HEK293T (cell line): Measurements from ENCODE around the gene WDR90.

Experiments
- BHLHE40 ChIP-seq: fragments of 450-650 bp; IDR thresholded peaks from 2 replicates; pipeline ENCODE4 v1.6.1; 2016; ENCODE audit warnings: mild to moderate bottlenecking, moderate library complexity, borderline replicate concordance
- CTBP1 ChIP-seq: fragments of 450-650 bp; IDR thresholded peaks from 2 replicates; pipeline ENCODE4 v1.6.1; 2016; ENCODE audit warnings: borderline replicate concordance
- FOXA1 ChIP-seq: fragments of 450-650 bp; IDR thresholded peaks from 2 replicates; pipeline ENCODE4 v1.6.1; 2016; ENCODE audit warnings: mild to moderate bottlenecking
- FOXK2 ChIP-seq: fragments of 450-650 bp; IDR thresholded peaks from 2 replicates; pipeline ENCODE4 v1.6.1; 2016; ENCODE audit warnings: mild to moderate bottlenecking
- FOXM1 ChIP-seq: fragments of 450-650 bp; IDR thresholded peaks from 2 replicates; pipeline ENCODE4 v1.6.1; 2017; ENCODE audit warnings: mild to moderate bottlenecking, borderline replicate concordance
- L3MBTL2 ChIP-seq: fragments of 450-650 bp; conservative IDR thresholded peaks from 2 replicates; pipeline ENCODE4 v1.6.1; 2016; ENCODE audit warnings: mild to moderate bottlenecking
- NFRKB ChIP-seq: fragments of 450-650 bp; IDR thresholded peaks from 2 replicates; pipeline ENCODE4 v1.6.1; 2016; ENCODE audit warnings: mild to moderate bottlenecking, moderate library complexity
- SP1 ChIP-seq: fragments of 450-650 bp; IDR thresholded peaks from 2 replicates; pipeline ENCODE4 v1.6.1; 2017
- SUZ12 ChIP-seq: fragments of 450-650 bp; IDR thresholded peaks from 2 replicates; pipeline ENCODE4 v1.6.1; 2016; ENCODE audit warnings: mild to moderate bottlenecking
- TARDBP ChIP-seq: fragments of 450-650 bp; IDR thresholded peaks from 2 replicates; pipeline ENCODE4 v1.6.1; 2016
- ZNF384 ChIP-seq: fragments of 450-650 bp; IDR thresholded peaks from 2 replicates; pipeline ENCODE4 v1.6.1; 2016

DNA sequence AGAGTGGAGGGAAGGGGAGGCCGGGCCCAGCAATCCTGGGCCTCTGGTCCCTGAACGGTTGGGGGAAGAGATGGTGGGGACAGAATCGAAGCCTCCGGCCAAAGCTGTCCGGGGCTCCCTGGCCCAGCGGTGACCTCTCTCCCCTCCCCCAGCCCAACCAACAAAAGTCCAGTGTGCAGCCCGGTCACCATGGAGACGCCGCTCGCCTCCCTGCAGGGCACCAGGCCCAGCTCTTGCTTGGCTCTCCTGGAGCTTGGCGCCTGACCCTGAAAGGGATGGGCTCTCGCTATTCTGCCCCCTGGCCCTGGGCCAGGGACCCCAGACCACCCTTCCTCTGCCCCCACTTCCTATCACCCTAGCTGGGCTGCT is 67.0 kb downstream of the WDR90 start:
- TF ChIP-seq TARDBP (no peak), SUZ12 (no peak), BHLHE40 (no peak), L3MBTL2 (no peak), SP1 (no peak), ZNF384 (no peak), NFRKB (no peak), FOXM1 (no peak), FOXA1 (no peak), CTBP1 (no peak), FOXK2 (no peak)
